Measurements from ENCODE around the gene CAD.

Gene CAD

DNA sequence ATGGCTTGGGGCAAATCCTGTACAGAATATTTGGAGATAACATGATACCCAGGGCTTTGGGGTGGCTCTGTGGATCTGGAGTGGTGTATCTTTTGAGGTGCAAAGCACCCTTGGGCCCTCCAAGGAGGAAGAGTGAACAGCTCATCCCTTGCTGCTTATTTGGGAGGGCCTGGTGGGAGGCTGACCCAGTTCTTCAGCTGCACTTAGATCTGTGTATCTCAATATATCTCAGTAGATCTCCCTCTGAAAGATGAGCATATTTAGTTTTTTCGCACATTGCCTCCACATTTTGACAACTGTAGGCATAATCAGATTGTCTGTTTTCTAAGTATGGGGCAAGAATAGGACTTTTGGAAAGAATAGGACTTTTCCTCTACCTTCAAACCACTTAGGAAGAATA lies 67.8 kb downstream of the CAD start:
- DNase-seq, result no peak

DNA sequence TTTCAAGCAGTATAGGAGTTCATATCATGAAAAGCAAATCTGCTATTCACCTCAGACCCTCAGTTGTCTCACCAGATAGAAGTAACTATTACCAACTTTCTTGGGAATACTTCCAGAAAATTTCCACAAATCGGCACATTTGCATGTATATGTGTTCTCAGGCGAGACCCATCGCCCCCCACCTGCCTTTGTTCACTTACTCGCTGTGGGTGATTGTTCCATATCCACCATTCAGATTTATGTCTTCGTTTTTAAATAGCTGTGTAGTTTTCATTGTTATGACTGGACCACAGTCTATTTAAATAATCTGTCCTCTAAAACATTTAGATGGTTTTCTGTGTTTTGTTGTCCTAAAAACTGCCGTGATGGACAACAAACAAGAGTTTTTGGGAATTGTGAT lies 68.3 kb downstream of the CAD start:
- DNase-seq, result no peak

DNA sequence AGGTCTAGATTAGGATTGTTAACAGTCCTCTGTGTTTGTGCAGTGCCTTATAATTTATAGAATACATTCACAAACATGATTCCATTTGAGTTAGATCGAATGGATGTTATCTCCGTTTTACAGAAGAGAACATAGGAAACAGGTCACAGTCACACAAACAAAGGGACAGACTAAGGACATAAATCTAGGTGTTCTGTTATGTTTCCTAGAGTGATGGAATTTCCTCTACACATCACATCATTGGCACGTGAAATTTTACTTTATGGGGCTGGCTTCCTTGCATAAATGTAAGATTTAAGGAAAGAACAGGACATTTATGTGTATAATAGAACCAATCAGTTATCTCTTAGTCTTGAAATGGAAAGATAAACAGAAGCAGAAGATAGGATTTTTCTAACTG lies 71.4 kb downstream of the CAD start:
- no peak for DNase-seq

DNA sequence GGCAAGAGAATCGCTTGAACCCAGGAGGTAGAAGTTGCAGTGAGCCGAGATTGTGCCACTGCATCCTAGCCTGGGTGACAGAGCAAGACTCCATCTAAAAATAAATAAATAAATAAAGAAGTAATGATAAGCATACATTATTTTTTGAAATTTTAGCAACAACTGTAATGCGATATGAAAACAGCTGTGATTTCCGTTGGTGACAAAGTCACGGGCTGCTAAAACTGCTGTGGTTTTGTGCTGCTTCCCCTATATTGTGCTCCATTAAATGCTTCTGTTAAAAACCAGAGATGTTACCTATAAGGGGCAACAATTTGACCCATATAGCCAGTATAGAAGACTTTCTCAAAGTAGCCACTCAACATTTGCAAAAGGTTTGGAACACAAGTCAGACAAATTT lies 73.4 kb downstream of the CAD start:
- no peak for DNase-seq

DNA sequence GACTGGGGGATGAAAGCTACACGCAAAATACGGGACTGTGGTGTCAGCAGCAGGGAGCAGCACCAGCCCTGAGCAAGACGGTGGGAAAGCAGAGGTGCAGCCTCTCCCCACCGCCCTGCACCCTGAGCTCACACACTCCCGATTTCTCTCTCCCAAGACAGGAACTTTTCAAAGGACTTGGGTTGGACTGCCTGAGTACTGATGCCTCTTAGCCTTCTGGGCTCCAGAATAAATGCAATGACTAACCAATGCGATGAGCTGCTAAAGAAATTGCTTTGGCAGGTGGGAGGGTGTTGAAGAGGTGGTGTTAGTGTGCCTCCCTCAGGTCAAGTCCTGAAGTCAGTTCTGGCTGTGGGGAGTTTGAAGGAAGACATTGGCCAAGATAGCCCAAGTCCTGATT lies 74.7 kb downstream of the CAD start:
- no peak for DNase-seq

All from stimulated activated naive CD4-positive, alpha-beta T cell (primary cell).